SW 1271 (cell line): ENCODE data around the gene TMEM209.
"Not testable (repeated sequence)": the region's sequence is repeated elsewhere in the genome, so short reads cannot be mapped to it uniquely, and the experiment has no call there.

ENCODE experiments used
- DNase-seq, 2 experiments: peaks; one replicate each; lab custom pipeline; 2025; lab: John Stamatoyannopoulos, UW

The TMEM209 gene

GRCh38 chr7:130126840-130127239, 78.4 kb downstream of the TMEM209 start:
- DNase-seq = not testable (repeated sequence)

- DNase-seq = no peak
Measured at GRCh38 chr7:130124711-130125110, 80.5 kb downstream of the TMEM209 start.

- DNase-seq = no peak
Measured at GRCh38 chr7:130123501-130123900, 81.7 kb downstream of the TMEM209 start.

GRCh38 chr7:130118801-130119200, 86.4 kb downstream of the TMEM209 start:
- DNase-seq = no peak

GRCh38 chr7:130118294-130118693, 86.9 kb downstream of the TMEM209 start:
- no peak for DNase-seq

- no peak for DNase-seq
Measured at GRCh38 chr7:130114776-130115175, 90.4 kb downstream of the TMEM209 start.
